Activated CD8-positive, alpha-beta T cell treated with anti-CD3 and anti-CD28 coated beads, Interleukin-2, amount 10 ng/mL, durations not matched to agents 7 days and 5 days (primary cell): ENCODE results near the gene HAUS8. TPM values are rescaled to one million over a fixed set of nuclear protein-coding genes. Genes with fewer than 3 reads are reported as not detected.

Experiments
- ATAC-seq: fragments of 150-1000 bp; cut with Tn5 transposase; one replicate; pipeline ENCODE4 v1.10.0; 2021; ENCODE audit warnings: moderate library complexity
- CTCF ChIA-PET: fragments of 350-600 bp; sonication (Branson Sonifier 250); formaldehyde crosslinking; loops from one replicate; lab custom pipeline; 2021; ENCODE audit warnings: antibody characterized with exemption; lab: Charles Lee
- POLR2A ChIA-PET: fragments of 350-600 bp; sonication (Branson Sonifier 250); formaldehyde crosslinking; loops from one replicate; lab custom pipeline; 2021; ENCODE audit warnings: antibody characterized with exemption; lab: Charles Lee
- DNase-seq: peaks from one replicate; pipeline ENCODE4 v3.0.0-alpha.2; 2020
- H3K27ac Mint-ChIP-seq: one replicate; pipeline ENCODE4 v1.8.0; 2021; ENCODE audit warnings: mild to moderate bottlenecking, mixed read lengths
- H3K27me3 Mint-ChIP-seq: one replicate; pipeline ENCODE4 v1.8.0; 2021; ENCODE audit warnings: low read depth, mixed read lengths
- H3K36me3 Mint-ChIP-seq: one replicate; pipeline ENCODE4 v1.8.0; 2021; ENCODE audit warnings: low read depth, mixed read lengths
- H3K4me1 Mint-ChIP-seq: one replicate; pipeline ENCODE4 v1.8.0; 2021; ENCODE audit warnings: low read depth, mixed read lengths
- H3K4me3 Mint-ChIP-seq: one replicate; pipeline ENCODE4 v1.8.0; 2021; ENCODE audit warnings: mild to moderate bottlenecking, mixed read lengths
- H3K9me3 Mint-ChIP-seq: one replicate; pipeline ENCODE4 v1.8.0; 2022; ENCODE audit warnings: mixed read lengths; ENCODE audit not compliant: insufficient read depth
- total RNA-seq, 2 experiments: library from RNA; stranded (reverse); gene quantifications; one replicate each; pipeline ENCODE4 v1.2.3, GENCODE V29; 2021

The HAUS8 gene
- total RNA-seq, 2 experiments from 2014 or later: 66.0 to 66.7 TPM

DNA sequence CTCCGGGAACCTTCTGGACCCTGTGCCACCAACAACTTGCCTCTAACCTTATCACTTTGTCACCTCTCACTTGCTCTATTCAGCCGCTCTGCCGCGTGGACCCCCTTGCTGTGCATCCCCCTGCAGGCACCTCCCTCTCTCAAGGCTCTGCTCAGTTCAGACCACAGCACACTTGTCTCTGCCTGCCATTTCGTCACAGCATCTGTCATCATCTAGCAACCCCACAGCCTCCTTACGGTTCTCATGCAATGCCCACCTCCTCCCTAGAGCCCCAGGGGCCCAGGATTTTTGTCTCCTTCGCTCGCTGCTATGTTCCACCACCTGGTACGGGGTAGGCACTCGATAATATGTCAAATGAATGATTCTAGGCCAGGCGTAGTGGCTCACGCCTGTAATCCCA, 4.8 kb downstream of the HAUS8 start:
- Mint-ChIP-seq H3K27ac (peak overlapping the region; percentile 79), H3K9me3 (no peaks in the 10 kb centered on the region), H3K4me1 (peaks cover 67% of the 10 kb centered on the region), H3K4me3 (no peak overlapping the region), H3K36me3 (peaks cover 71% of the 10 kb centered on the region), H3K27me3 (no peaks in the 10 kb centered on the region)
- DNase-seq (no peak), ATAC-seq (no peak)
- CTCF ChIA-PET: interaction anchor here (1.7 kb wide), 1 partner anchor 55 kb away, joined by 4 read pairs; no protein-coding TSS in a partner anchor
- POLR2A ChIA-PET: no interaction called here

DNA sequence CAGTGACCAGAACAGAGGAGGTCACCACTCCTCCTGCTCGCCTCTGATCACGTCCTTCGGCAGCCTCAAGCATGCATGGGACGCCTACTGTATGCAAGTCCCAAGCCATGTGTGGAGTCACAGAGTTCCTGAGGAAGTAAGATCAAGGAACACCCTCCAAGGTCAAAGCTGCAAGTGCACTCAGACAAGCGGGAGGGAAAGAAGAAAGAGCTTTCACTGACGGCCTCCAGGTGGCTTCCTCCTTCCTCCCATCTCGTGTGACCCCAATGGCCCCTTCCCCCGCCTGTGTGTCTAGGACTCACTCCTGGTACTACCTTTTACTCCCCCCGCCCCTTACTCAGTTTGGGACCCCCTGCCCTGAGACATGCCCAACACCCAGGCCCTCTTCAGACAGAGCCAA, 6.1 kb downstream of the HAUS8 start:
- ATAC-seq (no peak), DNase-seq (no peak)
- Mint-ChIP-seq H3K27ac (peak overlapping the region; percentile 15), H3K27me3 (no peaks in the 10 kb centered on the region), H3K9me3 (no peaks in the 10 kb centered on the region), H3K36me3 (peaks cover 75% of the 10 kb centered on the region), H3K4me3 (no peak overlapping the region), H3K4me1 (peaks cover 76% of the 10 kb centered on the region)
- CTCF ChIA-PET: interaction anchor here (1.1 to 4.3 kb wide), 5 partner anchors 56 to 212 kb away, joined by 3 to 25 read pairs (median 4); no protein-coding TSS in a partner anchor
- POLR2A ChIA-PET: interaction anchor here (1.0 to 1.2 kb wide), 2 partner anchors 56 to 139 kb away, joined by 3 to 4 read pairs; no protein-coding TSS in a partner anchor

DNA sequence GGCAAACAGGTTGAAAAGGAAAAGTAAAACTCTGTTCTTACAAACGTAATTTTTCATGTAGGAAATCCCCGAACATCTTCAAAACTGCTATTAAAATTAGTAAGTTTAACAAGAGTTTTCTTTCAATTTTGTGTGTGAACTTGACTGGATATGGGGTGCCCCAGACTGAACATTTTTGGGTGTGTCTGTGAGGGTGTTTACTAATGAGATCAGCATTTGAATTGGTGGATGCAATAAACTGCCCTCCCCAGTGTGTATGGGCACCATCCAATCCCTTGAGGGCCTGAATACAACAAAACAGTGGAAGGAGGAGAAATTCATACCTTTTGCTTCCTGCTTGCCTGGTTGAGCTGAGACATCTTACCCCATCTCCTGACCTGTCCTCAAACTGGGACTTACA, 11.8 kb downstream of the HAUS8 start:
- no peaks in the 10 kb centered on the region for H3K9me3 Mint-ChIP-seq
- ATAC-seq (no peak), DNase-seq (no peak)
- H3K27me3 Mint-ChIP-seq: no peaks in the 10 kb centered on the region
- no peak overlapping the region for H3K27ac Mint-ChIP-seq
- peaks cover 83% of the 10 kb centered on the region for H3K36me3 Mint-ChIP-seq
- H3K4me3 Mint-ChIP-seq: no peak overlapping the region
- ChIA-PET CTCF (no interaction called here), POLR2A (no interaction called here)
- H3K4me1 Mint-ChIP-seq: peaks cover 46% of the 10 kb centered on the region

DNA sequence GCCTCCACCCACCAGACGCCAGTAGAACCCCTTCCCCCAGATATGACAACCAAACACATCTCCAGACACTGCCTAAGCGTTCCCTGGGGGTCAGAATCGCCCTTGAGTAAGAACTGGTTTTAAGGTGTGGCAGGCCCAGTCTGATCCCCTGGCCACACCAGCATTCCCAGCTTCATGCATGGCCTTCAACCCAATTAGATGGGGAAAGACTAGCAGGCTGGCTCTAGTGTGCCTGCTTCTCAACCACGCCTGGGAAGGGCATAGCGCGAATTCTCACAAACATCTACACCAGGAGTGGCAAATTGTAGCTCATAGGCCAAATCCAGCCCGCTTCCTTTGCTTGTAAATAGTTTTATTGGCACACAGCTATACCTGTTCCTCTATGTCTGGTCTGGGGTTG, 13.6 kb downstream of the HAUS8 start:
- Mint-ChIP-seq H3K4me3 (no peak overlapping the region), H3K9me3 (no peaks in the 10 kb centered on the region), H3K27me3 (no peaks in the 10 kb centered on the region), H3K36me3 (peaks cover 87% of the 10 kb centered on the region), H3K27ac (no peak overlapping the region), H3K4me1 (peaks cover 34% of the 10 kb centered on the region)
- CTCF ChIA-PET: no interaction called here
- DNase-seq (no peak), ATAC-seq (no peak)
- POLR2A ChIA-PET: no interaction called here

DNA sequence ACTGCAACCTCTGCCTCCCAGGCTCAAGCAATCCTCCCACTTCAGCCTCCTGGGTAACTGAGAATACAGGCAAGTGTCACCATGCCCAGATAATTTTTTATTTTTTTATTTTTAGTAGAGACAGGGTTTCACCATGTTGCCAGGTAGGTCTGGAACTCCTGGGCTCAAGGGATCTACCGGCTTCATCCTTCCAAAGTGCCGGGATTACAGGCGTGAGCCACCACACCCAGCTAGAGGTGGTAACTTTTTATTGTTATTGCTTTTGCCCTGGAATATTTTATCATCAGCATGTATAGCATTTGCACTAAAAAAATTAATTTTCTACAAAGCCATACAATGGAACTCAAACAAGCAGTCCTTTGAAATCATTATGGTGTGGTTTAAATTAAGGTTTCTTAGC, 14.0 kb downstream of the HAUS8 start:
- Mint-ChIP-seq H3K36me3 (peaks cover 84% of the 10 kb centered on the region), H3K4me3 (no peak overlapping the region), H3K4me1 (peaks cover 29% of the 10 kb centered on the region), H3K27me3 (no peaks in the 10 kb centered on the region), H3K27ac (no peak overlapping the region), H3K9me3 (no peaks in the 10 kb centered on the region)
- ChIA-PET POLR2A (no interaction called here), CTCF (no interaction called here)
- ATAC-seq (no peak), DNase-seq (no peak)

DNA sequence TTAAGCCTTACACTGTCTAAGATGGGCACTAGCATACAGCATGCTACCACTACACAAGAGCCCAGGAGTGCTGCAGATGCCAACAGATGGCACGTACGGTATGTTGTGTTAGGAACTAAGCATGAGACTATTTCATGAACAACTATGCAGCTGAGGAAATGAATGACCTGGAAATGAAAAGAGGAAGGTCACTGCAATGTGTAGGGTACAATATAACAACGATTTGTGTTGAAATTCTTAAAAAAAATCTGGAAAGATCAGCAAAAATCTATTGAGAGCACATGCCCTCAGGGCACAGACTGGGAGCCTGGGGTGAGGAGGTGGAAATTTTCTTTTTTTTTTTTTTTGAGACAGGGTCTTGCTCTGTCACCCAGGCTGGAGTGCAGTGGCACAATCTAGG, 14.4 kb downstream of the HAUS8 start:
- Mint-ChIP-seq H3K27me3 (no peaks in the 10 kb centered on the region), H3K27ac (no peak overlapping the region), H3K36me3 (peaks cover 84% of the 10 kb centered on the region), H3K4me3 (no peak overlapping the region), H3K4me1 (peaks cover 25% of the 10 kb centered on the region), H3K9me3 (no peaks in the 10 kb centered on the region)
- POLR2A ChIA-PET: no interaction called here
- DNase-seq (no peak), ATAC-seq (no peak)
- CTCF ChIA-PET: no interaction called here

DNA sequence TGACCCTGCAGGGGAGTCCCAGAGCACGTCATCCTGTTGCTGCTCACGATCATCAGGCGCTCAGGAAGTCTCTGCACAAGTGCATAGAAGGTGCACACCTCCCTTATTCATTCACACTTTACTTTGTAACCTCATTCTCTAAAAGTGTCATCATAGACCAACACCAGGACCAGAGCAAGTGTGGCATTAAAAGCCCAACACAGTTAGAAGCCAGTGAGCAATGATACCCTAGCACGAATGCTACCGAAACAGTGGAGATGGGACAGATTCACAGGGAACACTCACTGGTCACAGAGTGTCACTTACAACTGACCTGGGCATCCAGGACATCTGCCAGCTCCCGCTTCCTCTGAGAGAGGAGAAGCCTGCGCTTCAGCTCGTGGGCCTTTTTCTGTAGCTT, 17.0 kb downstream of the HAUS8 start:
- DNase-seq: no peak
- Mint-ChIP-seq H3K36me3 (peaks cover 75% of the 10 kb centered on the region), H3K4me1 (peaks cover 4% of the 10 kb centered on the region), H3K9me3 (no peaks in the 10 kb centered on the region), H3K4me3 (no peak overlapping the region), H3K27ac (no peak overlapping the region), H3K27me3 (no peaks in the 10 kb centered on the region)
- ChIA-PET POLR2A (no interaction called here), CTCF (no interaction called here)
- no peak for ATAC-seq

DNA sequence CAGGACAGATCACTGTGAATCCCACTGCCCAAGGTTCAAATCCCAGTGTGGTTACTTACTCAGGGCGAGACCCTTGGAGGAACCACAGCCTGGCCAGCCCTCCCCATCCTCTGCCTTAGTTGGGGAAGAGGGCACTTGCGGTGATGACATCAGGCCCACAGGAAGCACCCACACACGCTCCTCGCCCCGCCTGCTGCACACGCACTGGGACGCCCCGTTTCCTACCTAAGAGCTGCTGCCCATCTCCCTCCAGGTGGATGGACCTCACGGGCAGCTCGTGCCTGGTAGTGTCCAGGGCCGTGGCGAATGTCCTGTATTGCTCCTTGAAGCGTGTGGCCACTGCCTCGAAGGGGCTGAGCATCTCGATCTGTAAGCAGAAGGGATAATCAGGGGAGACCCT, 19.6 kb downstream of the HAUS8 start:
- Mint-ChIP-seq H3K4me3 (no peak overlapping the region), H3K27me3 (no peaks in the 10 kb centered on the region), H3K36me3 (peaks cover 68% of the 10 kb centered on the region), H3K27ac (no peak overlapping the region), H3K4me1 (no peaks in the 10 kb centered on the region), H3K9me3 (no peaks in the 10 kb centered on the region)
- ATAC-seq (no peak), DNase-seq (no peak)
- POLR2A ChIA-PET: no interaction called here
- CTCF ChIA-PET: no interaction called here

DNA sequence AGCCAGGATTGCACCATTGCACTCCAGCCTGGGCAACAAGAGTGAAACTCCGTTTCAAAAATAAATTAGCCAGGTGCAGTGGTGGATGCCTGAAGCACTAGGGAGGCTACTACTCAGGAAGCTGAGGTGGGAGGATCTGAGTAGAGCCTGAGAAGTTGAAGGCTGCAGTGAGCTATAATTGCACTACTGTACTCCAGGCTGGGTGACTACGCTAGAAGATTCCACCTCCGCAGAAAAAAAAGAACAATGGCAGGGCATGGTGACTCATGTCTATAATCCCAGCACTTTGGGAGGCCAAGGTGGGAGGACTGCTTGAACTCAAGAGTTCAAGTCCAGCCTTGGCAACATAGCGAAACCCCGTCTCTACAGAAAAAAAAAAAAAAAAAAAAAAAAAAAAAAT, 20.5 kb downstream of the HAUS8 start:
- Mint-ChIP-seq H3K9me3 (no peaks in the 10 kb centered on the region), H3K4me3 (no peak overlapping the region), H3K4me1 (no peaks in the 10 kb centered on the region), H3K27ac (no peak overlapping the region), H3K36me3 (peaks cover 65% of the 10 kb centered on the region), H3K27me3 (no peaks in the 10 kb centered on the region)
- ChIA-PET POLR2A (no interaction called here), CTCF (no interaction called here)
- ATAC-seq (no peak), DNase-seq (no peak)

DNA sequence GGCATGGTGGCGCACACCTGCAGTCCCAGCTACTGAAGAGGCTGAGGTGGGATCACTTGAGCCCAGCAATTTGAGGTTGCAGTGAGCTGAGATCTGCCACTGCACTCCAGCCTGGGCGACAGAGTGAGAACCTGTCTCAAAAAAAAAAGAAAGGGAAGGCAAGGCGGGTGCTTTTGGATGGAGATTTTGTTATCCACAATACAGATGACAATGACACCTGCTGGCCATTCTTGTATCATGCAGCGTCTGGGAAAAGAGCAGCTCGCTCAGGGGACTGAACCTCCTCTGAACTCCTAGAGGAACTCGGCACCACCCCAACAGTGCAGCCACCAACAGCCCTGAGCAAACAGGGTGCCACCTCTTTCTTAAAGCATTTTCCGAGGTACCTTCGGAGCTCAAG, 22.8 kb downstream of the HAUS8 start:
- H3K27me3 Mint-ChIP-seq: no peaks in the 10 kb centered on the region
- H3K36me3 Mint-ChIP-seq: peaks cover 55% of the 10 kb centered on the region
- ChIA-PET CTCF (interaction anchor here (0.6 to 1.9 kb wide), 5 partner anchors 14 to 649 kb away, joined by 3 to 8 read pairs (median 4); no protein-coding TSS in a partner anchor), POLR2A (no interaction called here)
- H3K9me3 Mint-ChIP-seq: no peaks in the 10 kb centered on the region
- H3K4me3 Mint-ChIP-seq: no peak overlapping the region
- H3K27ac Mint-ChIP-seq: no peak overlapping the region
- DNase-seq: peak; percentile 34
- H3K4me1 Mint-ChIP-seq: no peaks in the 10 kb centered on the region
- no peak for ATAC-seq

DNA sequence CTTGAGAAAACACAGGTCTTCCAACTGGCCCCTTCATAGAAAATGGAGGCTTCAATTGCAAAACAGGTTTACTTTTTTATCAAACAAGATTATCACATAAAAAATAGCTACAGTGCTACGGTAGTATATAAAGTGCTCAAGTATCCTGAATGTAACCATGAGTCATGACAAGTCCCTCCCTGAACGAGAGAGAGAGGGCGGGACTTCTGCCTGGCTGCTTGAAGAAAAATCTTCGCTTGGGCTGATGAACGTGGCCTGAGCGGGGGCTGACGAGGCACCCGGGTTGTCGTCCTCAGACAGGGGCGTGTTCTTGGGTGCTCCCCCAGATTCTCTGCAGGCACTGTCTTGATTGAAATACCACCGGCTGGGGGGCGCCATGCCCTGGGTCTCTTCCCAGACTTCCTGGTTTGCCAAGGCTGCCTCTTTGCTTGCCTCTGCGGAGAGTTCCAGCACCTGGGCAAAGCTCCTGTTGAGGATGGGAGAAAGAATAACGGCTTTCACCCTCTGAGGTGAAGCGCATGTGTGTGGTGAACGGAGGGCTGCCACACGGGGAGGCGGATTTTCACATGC, 25.5 kb downstream of the HAUS8 start:
- ChIA-PET POLR2A (no interaction called here), CTCF (no interaction called here)
- H3K27me3 Mint-ChIP-seq: no peaks in the 10 kb centered on the region
- H3K4me3 Mint-ChIP-seq: no peak overlapping the region
- no peak overlapping the region for H3K27ac Mint-ChIP-seq
- no peaks in the 10 kb centered on the region for H3K4me1 Mint-ChIP-seq
- no peak for ATAC-seq
- H3K9me3 Mint-ChIP-seq: no peaks in the 10 kb centered on the region
- peaks cover 49% of the 10 kb centered on the region for H3K36me3 Mint-ChIP-seq
- no peak for DNase-seq

DNA sequence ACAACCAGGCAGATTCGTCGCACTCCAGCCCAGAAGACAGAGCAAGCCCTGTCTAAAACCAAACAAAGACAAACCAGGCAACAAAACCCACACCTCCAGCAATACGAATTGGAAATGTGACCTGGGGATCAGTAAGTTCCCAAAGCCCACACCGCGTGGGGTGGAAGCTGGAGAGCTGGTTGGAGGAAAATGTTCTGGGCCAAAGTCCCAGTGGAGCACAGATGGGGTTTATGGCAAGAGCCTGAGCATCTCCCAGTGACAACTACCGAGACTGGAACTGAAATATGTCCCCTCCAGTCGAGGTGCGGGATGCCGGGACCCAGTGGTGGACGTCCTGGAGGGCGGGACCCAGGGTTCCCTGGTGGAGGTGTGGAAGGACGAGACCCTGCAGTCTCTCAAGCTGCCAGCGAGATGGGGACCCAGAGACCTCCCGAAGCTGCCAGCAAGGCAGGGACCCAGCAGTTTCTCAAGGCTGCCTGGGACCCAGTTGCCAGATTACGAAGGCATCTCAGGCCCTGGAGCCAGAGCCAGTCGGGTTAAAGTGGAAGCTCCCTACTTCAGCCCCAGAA, 26.3 kb downstream of the HAUS8 start:
- no peak overlapping the region for H3K4me3 Mint-ChIP-seq
- POLR2A ChIA-PET: no interaction called here
- H3K4me1 Mint-ChIP-seq: no peaks in the 10 kb centered on the region
- CTCF ChIA-PET: no interaction called here
- DNase-seq (no peak), ATAC-seq (no peak)
- no peaks in the 10 kb centered on the region for H3K27me3 Mint-ChIP-seq
- H3K9me3 Mint-ChIP-seq: no peaks in the 10 kb centered on the region
- peaks cover 44% of the 10 kb centered on the region for H3K36me3 Mint-ChIP-seq
- H3K27ac Mint-ChIP-seq: no peak overlapping the region
